Suppressor macrophage treated with lipopolysaccharide for 4 hours (primary cell): Measurements from ENCODE around the gene TSPAN31.

ENCODE experiments used
- DNase-seq: peaks from one replicate; pipeline ENCODE4 v3.0.0-alpha.2; 2020

The TSPAN31 gene

DNA sequence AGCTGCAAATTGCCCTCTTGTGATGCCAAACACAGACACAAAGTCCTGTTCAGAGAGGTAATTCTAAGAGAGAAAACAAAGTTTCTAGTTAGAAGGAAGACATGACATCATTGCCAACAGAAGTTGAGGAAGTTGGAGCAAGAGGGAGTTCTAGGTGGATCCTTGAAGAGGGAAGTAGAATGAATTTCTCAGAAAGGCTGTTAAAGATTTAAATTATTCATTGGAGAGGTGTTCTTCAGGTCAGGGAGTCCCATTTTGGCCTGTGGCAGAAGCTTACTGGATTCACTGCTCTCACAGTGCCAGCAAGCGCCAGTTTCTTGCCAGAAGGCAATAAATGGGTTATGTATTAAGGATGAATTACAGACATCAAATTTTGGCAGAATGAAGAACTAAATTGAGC lies 53.1 kb downstream of the TSPAN31 start:
- peak; percentile 67 for DNase-seq
